ENCODE data around the gene HAVCR2.

GRCh38 chr5:157137691-157138090 lies 28.8 kb upstream of the HAVCR2 start:
- TF ChIP-seq CTCF (IDR thresholded peaks at IDR 0.05 in 8 of 11, conservative IDR thresholded peaks at IDR 0.05 in 3 of 11) (no peak), POLR2A (IDR thresholded peaks at IDR 0.05) (no peak), POLR2AphosphoS5 (IDR thresholded peaks at IDR 0.05) (no peak)
